Left kidney (tissue), 2 donors: ENCODE results near the gene KCNB1. TPM values are rescaled to one million over a fixed set of nuclear protein-coding genes. Genes with fewer than 3 reads are reported as not detected.
A peak's percentile ranks its signal among the peaks of the same experiment; 100 is the strongest.

Experiments
- DNase-seq: peaks from one replicate; pipeline ENCODE4 v3.0.0-alpha.2; 2013
- polyA plus RNA-seq: library from polyadenylated mRNA; unstranded; fragments of 120-200 nt; gene quantifications from one replicate; pipeline ENCODE4 v1.2.1, GENCODE V29; 2013; ENCODE audit not compliant: insufficient read length

Gene KCNB1
- polyA plus RNA-seq, 1 donor, result 0.85 TPM

DNA sequence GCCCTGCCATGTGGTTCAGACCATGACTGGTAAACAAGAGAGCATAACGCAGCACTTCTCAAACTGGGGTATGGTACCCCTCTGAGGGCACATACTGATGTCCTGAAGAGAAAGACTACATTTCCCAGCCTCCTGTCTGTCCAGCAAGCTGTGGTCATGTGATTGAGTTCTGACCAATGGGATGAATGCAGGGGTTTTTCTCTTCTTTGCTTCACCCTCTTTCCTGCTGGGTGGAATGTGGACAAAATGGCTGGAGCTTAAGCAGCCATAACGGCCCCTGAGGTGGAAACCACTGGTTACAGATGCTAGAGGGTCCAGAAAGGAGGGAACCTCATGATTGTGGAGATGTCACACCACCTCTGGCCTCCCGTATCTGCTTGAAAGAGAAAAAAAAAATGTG is 19.4 kb upstream of the KCNB1 start:
- DNase-seq, result no peak

GRCh38 chr20:49497398-49497669 is 14.9 kb upstream of the KCNB1 start:
- DNase-seq, result no peak

GRCh38 chr20:49496553-49497397 is 14.3 kb upstream of the KCNB1 start:
- DNase-seq, result no peak

DNA sequence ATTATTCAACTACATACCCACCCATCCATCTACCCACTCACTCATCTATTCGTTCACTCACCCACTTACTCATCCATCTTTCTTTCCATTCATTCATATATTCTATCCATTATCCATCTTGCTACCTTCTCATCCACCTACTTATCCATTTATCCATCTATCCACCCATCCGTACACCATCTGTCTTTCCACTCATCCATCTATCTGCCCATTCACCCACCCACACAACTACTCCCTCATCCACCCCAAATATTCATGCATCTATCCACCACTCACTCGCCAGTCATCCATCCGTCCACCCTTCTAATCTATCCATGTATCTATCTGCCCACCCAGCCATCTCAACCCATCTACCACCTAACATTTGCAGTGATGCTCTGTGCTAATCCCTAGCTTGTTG is 13.6 kb upstream of the KCNB1 start:
- DNase-seq, result no peak

DNA sequence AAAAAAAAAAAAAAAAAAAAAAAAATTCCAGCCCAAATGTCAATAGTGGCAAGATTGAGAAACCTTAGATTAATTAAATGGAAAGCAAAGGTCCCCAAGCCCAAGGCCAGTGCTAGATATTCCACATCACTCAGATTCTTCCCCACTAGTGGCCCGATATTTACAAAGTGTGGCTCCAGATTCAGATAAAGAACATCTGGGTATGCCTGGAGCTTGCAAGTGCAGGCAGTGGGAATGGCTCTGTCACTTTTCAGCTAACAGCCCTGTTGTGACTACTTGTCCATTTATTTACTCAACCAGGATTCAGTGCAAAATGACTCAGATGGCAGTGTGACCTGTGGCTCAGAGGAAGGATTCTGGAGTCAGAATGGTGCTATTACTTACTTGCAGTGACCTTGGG is 8.2 kb upstream of the KCNB1 start:
- no peak for DNase-seq

- DNase-seq, result no peak
Observed at GRCh38 chr20:49489688-49490087, 7.2 kb upstream of the KCNB1 start.

GRCh38 chr20:49486064-49486463 is 3.6 kb upstream of the KCNB1 start:
- no peak for DNase-seq

DNA sequence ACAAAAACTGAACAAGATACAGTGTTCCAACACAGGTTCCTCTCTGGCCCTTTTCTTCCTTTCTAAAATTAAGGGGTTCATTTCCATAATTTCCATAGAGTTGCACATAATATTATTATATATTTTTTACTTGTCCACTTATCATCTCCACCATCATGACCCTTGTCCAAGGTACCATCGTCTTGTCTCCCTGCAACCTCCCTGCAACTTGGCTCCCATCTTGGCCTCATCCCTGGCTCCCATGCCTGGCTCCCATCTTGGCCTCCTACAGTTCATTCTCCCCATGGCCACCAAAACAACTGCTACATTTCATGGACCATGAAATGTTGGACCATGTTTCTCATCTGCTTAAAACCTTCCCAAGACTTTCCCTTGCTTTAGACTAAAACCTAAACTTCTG is 3.1 kb upstream of the KCNB1 start:
- DNase-seq, result no peak

DNA sequence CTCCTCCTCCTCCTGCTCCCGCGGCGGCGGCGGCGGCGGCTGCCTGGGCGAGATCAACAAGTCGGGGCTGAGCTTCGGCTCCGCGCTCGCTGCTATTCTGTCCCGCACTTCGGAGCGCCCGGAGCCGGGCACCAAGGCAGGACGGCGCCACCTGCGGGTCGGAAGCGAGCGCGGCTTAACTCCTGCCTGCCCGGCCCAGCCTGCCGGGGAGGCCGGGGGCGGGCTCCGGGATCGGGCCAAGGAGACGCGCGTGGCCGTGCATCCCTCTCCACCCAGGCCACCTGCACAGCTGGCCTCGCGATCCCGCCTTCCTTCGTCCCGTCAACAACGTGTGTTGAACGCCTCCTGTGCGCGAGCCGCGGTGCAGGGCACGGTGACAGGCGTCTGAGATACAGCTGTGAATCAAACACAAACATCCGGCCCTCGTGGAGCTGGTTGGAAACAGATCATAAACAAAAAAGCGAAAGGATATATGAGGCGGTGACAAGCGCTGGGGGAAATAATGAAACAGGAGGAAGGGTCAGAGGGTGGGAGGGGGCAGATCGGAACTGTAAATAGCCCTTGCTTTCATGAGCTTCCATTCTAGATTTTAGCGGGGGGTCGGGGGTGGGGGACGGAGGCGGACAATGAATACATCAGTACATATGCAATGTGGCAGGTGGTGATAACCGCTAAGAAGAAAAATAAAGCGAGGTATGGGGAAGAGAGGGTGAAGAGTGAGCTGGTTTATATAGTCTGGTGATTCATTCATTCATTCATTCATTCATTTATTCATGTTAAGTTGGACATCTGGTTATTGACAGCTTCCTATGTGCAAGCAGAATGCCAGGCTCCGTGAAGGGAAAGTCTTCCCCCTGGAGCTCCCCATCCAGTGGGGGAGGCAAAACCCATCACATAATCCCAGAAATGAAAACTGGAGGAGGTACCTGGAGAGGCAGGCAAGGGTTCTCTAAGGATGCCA is 2.0 kb upstream of the KCNB1 start:
- DNase-seq, result peak; percentile 72

DNA sequence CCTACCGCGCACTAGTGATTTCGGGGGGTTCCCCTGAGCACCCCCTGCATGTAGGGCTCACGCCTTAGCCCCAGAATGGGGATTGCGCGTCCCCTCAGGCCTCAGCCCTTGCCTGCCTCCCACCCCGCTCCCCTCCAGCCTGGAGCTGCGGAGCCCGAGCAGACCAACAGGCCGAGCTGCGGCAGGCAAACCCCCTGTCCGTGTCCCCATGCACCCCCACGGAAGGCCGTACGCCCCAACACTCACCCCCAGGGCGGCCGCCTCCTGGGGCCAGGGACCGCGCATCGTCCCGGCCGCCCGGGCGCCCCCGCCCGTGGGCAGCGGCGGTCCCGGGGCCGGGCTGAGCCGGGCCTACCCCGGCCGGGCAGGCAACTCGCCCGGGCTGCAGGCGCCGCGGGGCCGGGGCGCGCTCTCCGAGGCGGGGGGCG is 1.2 kb upstream of the KCNB1 start:
- DNase-seq, result no peak

DNA sequence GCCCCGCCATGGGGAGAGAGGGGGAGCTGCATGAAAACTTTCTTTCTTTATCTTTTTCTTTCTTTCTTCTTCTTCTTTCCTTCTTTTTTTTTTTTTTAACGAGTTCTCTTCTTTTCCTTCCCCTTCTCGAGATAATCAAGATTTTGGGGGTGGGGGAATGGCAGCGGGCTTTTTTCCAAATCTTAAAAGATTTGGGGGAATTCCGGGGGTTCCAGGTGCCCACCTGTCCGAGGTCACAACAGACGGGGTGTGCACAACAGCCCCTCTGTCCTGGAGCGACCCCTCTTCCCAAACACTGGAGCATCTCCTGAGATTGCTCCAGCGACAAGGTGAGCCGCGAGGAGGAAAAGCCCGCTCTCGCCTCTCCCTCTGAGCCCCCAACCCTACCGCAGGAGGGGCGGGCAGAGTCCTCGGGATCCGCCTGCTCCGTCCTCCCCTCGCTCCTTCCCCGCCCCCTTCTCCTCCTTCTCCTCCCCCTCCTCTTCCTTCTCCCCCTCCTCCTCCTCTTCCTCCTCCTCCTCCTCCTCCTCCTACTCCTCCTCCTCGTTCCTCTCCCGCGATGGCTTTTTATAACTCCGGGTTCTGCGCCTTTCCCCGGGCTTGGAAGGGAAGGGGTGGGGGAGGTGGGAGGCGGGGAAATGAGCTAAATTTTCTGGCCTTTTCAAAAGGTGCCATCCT is 689 bp upstream of the KCNB1 start:
- DNase-seq, result no peak

GRCh38 chr20:49482173-49482572 is 295 bp downstream of the KCNB1 start:
- no peak for DNase-seq

GRCh38 chr20:49481116-49481515 is 1.4 kb downstream of the KCNB1 start:
- DNase-seq, result no peak

DNA sequence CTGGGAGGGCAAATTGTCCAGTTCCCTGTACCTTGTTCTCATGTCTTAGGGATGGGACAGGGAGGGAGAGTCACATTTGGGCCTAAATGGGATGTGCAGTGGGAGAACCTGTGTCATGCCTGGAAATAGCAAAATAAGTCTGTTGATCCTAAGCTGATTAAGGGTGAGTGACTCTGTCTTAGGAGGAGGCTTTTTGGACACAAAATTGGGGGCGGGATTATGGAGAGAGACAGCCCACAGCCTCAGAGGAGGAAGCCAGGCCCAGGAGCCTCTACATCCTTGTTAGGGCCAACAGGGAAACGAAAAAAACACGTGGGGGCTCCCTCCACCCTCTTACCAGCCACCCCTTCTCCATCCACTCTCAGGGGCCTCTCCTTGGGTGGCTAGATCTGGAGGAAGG is 2.2 kb downstream of the KCNB1 start:
- DNase-seq, result no peak

GRCh38 chr20:49479785-49480184 is 2.7 kb downstream of the KCNB1 start:
- no peak for DNase-seq

GRCh38 chr20:49478754-49479689 is 3.4 kb downstream of the KCNB1 start:
- no peak for DNase-seq

- DNase-seq, result no peak
Observed at GRCh38 chr20:49478266-49478665, 4.2 kb downstream of the KCNB1 start.

GRCh38 chr20:49477200-49477599 is 5.3 kb downstream of the KCNB1 start:
- no peak for DNase-seq

GRCh38 chr20:49476016-49476355 is 6.5 kb downstream of the KCNB1 start:
- DNase-seq, result no peak

- no peak for DNase-seq
Observed at GRCh38 chr20:49475292-49476015, 7.0 kb downstream of the KCNB1 start.

GRCh38 chr20:49471397-49471796 is 11.1 kb downstream of the KCNB1 start:
- DNase-seq, result no peak
